ENCODE data around the gene ANO1. TPM values are rescaled to one million over a fixed set of nuclear protein-coding genes. Genes with fewer than 3 reads are reported as not detected.

The ANO1 gene
- total RNA-seq, 1 donor from 2014 or later: 1.2 TPM

GRCh38 chr11:70167120-70167519 is 89.0 kb downstream of the ANO1 start:
- no peak overlapping the region for H3K4me3 ChIP-seq (ENCODE audit: low read depth, low read length)
- DNase-seq (ENCODE audit: low read depth): no peak
- TF ChIP-seq CTCF (conservative IDR thresholded peaks at IDR 0.05; ENCODE audit: low read depth, low read length): no peak

- DNase-seq (ENCODE audit: low read depth): no peak
- H3K4me3 ChIP-seq (ENCODE audit: low read depth, low read length): no peak overlapping the region
- no peak for TF ChIP-seq CTCF (conservative IDR thresholded peaks at IDR 0.05; ENCODE audit: low read depth, low read length)
Measured at GRCh38 chr11:70167723-70168404, 89.7 kb downstream of the ANO1 start.

GRCh38 chr11:70168405-70168754 is 90.3 kb downstream of the ANO1 start:
- no peak for DNase-seq (ENCODE audit: low read depth)
- H3K4me3 ChIP-seq (ENCODE audit: low read depth, low read length): no peak overlapping the region
- no peak for TF ChIP-seq CTCF (conservative IDR thresholded peaks at IDR 0.05; ENCODE audit: low read depth, low read length)

- no peak for TF ChIP-seq CTCF (conservative IDR thresholded peaks at IDR 0.05; ENCODE audit: low read depth, low read length)
- DNase-seq (ENCODE audit: low read depth): no peak
- no peak overlapping the region for H3K4me3 ChIP-seq (ENCODE audit: low read depth, low read length)
Measured at GRCh38 chr11:70169127-70169526, 91.0 kb downstream of the ANO1 start.

GRCh38 chr11:70169632-70170031 is 91.5 kb downstream of the ANO1 start:
- no peak for DNase-seq (ENCODE audit: low read depth)
- H3K4me3 ChIP-seq (ENCODE audit: low read depth, low read length): no peak overlapping the region
- TF ChIP-seq CTCF (conservative IDR thresholded peaks at IDR 0.05; ENCODE audit: low read depth, low read length): no peak

GRCh38 chr11:70170596-70171210 is 92.6 kb downstream of the ANO1 start:
- TF ChIP-seq CTCF (conservative IDR thresholded peaks at IDR 0.05; ENCODE audit: low read depth, low read length): no peak
- no peak for DNase-seq (ENCODE audit: low read depth)
- no peak overlapping the region for H3K4me3 ChIP-seq (ENCODE audit: low read depth, low read length)

- no peak overlapping the region for H3K4me3 ChIP-seq (ENCODE audit: low read depth, low read length)
- no peak for TF ChIP-seq CTCF (conservative IDR thresholded peaks at IDR 0.05; ENCODE audit: low read depth, low read length)
- no peak for DNase-seq (ENCODE audit: low read depth)
Measured at GRCh38 chr11:70173018-70173417, 94.9 kb downstream of the ANO1 start.

Measured in epithelial cell of proximal tubule (primary cell).